Stimulated activated naive CD8-positive, alpha-beta T cell treated with anti-CD3 and anti-CD28 coated beads, Interleukin-15, Interleukin-2, amounts not matched to agents 100 ng/mL and 50 ng/mL, for 24 hours (primary cell): ENCODE data around the gene SLC13A3.
A peak's percentile ranks its signal among the peaks of the same experiment; 100 is the strongest.

Experiments
- H3K27ac Mint-ChIP-seq: one replicate; pipeline ENCODE4 v1.8.0; 2021; ENCODE audit warnings: mild to moderate bottlenecking, mixed read lengths
- H3K27me3 Mint-ChIP-seq: one replicate; pipeline ENCODE4 v1.8.0; 2021; ENCODE audit warnings: mixed read lengths
- H3K36me3 Mint-ChIP-seq: one replicate; pipeline ENCODE4 v1.8.0; 2021; ENCODE audit warnings: low read depth, mixed read lengths
- H3K4me1 Mint-ChIP-seq: one replicate; pipeline ENCODE4 v1.8.0; 2021; ENCODE audit warnings: low read depth, mixed read lengths
- H3K4me3 Mint-ChIP-seq: one replicate; pipeline ENCODE4 v1.8.0; 2021; ENCODE audit warnings: mild to moderate bottlenecking, mixed read lengths
- H3K9me3 Mint-ChIP-seq: one replicate; pipeline ENCODE4 v1.8.0; 2021; ENCODE audit warnings: mixed read lengths

Gene SLC13A3

GRCh38 chr20:46564241-46564957, 86.9 kb downstream of the SLC13A3 start:
- Mint-ChIP-seq H3K36me3 (no peaks in the 10 kb centered on the region), H3K4me1 (peaks cover 17% of the 10 kb centered on the region), H3K27me3 (peaks cover 10% of the 10 kb centered on the region), H3K4me3 (no peak overlapping the region), H3K27ac (no peak overlapping the region), H3K9me3 (no peaks in the 10 kb centered on the region)

DNA sequence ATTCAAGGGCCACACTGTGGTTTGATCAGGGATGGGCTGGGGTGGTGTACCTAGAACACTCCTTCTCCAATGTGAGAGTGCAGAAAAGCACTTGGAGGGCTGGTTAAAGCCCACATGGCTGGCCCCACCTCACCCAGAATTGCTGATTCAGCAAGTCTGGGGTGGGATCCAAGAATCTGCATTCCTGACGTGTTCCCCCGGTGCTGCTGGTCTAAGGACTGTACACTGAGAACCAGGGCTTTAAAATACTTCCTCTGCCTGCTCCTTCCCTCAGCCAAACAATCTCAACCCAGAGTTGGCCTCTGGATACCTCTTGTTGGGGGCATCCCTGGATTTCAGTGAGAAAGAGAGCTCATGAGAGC, 87.4 kb downstream of the SLC13A3 start:
- Mint-ChIP-seq H3K27ac (no peak overlapping the region), H3K9me3 (no peaks in the 10 kb centered on the region)

GRCh38 chr20:46563170-46563859, 87.9 kb downstream of the SLC13A3 start:
- H3K27me3 Mint-ChIP-seq: peaks cover 10% of the 10 kb centered on the region

More for the DNA sequence above, 87.4 kb downstream of the SLC13A3 start:
- peaks cover 22% of the 10 kb centered on the region for H3K4me1 Mint-ChIP-seq
- no peaks in the 10 kb centered on the region for H3K36me3 Mint-ChIP-seq
- H3K4me3 Mint-ChIP-seq: no peak overlapping the region
- H3K27me3 Mint-ChIP-seq: peaks cover 10% of the 10 kb centered on the region

DNA sequence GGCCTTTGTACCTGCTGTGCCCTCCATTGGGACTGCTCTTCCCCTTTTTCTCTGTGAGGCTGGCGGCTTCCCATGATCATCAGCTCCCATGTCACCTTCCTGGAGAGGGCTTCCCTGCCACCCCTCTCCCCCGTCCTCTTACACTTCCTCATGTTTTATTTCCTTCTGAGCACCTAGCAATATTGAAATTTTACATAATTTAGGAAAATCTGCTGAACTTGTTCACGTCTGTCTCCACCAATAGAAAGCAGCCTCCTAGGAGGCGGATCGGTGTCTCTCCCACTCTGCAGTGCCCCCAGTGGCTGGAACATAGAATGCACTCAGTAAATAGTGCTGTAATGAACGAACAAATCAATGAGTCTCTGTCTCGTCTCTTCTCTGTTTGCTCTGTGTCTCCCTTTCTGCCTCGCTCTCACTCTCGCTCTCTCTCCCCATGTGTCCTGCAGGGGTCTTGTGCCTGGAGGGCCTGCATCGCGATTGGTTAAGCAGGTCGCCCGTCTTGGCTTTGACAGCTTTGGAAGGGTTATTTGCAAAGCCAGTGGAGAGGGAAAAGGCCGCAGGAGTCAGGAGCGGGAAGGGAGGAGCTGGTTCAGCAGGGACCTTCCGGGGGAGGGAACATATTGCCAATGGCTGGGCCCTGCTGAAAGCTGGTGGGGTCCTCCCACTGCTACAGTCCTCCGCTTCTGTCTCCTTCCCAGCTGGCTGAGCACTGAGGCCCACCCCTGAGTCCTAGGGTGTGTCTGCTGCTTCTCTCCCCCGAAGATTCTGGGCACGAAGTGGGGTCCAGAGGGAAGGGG, 88.7 kb downstream of the SLC13A3 start:
- Mint-ChIP-seq H3K27ac (no peak overlapping the region), H3K27me3 (peaks cover 7% of the 10 kb centered on the region), H3K4me1 (peaks cover 35% of the 10 kb centered on the region), H3K36me3 (no peaks in the 10 kb centered on the region), H3K9me3 (no peaks in the 10 kb centered on the region), H3K4me3 (no peak overlapping the region)

More at GRCh38 chr20:46563170-46563859, 87.9 kb downstream of the SLC13A3 start:
- no peak overlapping the region for H3K4me3 Mint-ChIP-seq
- no peaks in the 10 kb centered on the region for H3K36me3 Mint-ChIP-seq
- no peak overlapping the region for H3K27ac Mint-ChIP-seq
- H3K4me1 Mint-ChIP-seq: peaks cover 28% of the 10 kb centered on the region
- H3K9me3 Mint-ChIP-seq: no peaks in the 10 kb centered on the region

DNA sequence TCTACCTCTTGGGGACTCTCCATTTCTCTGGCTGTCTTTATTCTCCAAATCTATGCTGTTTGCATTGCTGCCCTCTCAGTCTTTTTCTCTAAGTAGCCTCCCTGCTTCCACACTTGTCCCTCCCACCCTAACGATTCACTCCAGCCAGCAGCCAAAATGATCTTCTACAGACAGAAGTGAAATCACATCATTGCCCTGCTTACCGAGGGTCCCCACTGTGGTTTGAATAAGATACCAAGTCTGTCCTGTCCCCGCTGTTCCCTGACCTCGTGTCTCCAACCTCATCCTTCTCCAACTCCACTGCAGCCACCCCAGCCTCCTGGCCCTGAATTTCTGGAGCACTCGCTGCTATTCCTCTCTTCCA, 89.3 kb downstream of the SLC13A3 start:
- peaks cover 5% of the 10 kb centered on the region for H3K27me3 Mint-ChIP-seq
- no peak overlapping the region for H3K27ac Mint-ChIP-seq
- H3K4me1 Mint-ChIP-seq: peaks cover 41% of the 10 kb centered on the region
- H3K9me3 Mint-ChIP-seq: no peaks in the 10 kb centered on the region
- no peaks in the 10 kb centered on the region for H3K36me3 Mint-ChIP-seq
- no peak overlapping the region for H3K4me3 Mint-ChIP-seq

GRCh38 chr20:46559685-46560440, 91.4 kb downstream of the SLC13A3 start:
- Mint-ChIP-seq H3K4me1 (peaks cover 56% of the 10 kb centered on the region), H3K27me3 (no peaks in the 10 kb centered on the region), H3K4me3 (no peak overlapping the region)

DNA sequence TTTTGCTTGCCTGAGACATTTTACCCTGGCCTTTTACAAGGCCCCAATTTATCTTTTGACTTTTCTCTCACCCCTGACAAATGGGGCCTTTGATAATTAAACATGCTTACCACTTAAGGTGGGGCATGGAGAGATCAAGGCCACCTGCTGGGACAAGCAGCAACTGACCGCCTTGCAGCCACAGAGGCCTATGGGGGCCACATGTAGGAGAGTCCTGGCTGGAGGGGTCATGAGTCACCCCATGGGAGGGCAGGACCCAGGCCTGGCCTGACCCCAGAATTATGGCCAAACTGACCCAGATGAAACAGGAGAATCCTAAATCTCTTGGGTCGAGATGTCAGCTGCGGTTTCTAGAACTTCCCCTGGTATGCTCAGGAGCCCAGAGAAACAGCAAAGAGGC, 92.3 kb downstream of the SLC13A3 start:
- H3K27ac Mint-ChIP-seq: no peak overlapping the region
- H3K27me3 Mint-ChIP-seq: no peaks in the 10 kb centered on the region
- H3K4me1 Mint-ChIP-seq: peaks cover 65% of the 10 kb centered on the region
- H3K36me3 Mint-ChIP-seq: no peaks in the 10 kb centered on the region
- H3K9me3 Mint-ChIP-seq: no peaks in the 10 kb centered on the region
- H3K4me3 Mint-ChIP-seq: no peak overlapping the region

More at GRCh38 chr20:46559685-46560440, 91.4 kb downstream of the SLC13A3 start:
- Mint-ChIP-seq H3K9me3 (no peaks in the 10 kb centered on the region), H3K36me3 (no peaks in the 10 kb centered on the region), H3K27ac (peak overlapping the region; percentile 47)

DNA sequence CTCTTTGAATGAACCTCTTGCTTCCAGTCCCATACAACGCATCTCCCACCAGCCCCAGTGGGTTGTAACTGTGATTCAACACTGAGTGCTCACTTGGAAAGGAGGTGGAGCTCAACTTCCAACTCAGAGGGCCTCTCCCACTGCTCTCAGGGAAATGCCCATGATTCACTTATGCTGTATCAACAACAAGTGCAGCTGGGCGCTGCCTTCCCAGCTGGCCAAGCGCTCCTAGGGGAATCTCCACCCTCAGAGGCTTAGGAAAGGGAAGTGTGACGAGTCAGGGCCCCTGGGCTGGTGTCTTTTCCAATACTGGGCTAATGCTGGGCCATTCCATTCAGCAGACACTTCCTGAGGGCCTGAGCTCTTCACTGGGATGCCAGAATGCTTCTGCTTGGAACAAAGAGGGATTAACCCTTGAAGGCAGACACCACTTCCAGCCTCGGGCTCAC, 92.7 kb downstream of the SLC13A3 start:
- peaks cover 67% of the 10 kb centered on the region for H3K4me1 Mint-ChIP-seq
- peak overlapping the region; percentile 53 for H3K27ac Mint-ChIP-seq
- no peak overlapping the region for H3K4me3 Mint-ChIP-seq
- no peaks in the 10 kb centered on the region for H3K27me3 Mint-ChIP-seq
- no peaks in the 10 kb centered on the region for H3K9me3 Mint-ChIP-seq
- H3K36me3 Mint-ChIP-seq: no peaks in the 10 kb centered on the region

DNA sequence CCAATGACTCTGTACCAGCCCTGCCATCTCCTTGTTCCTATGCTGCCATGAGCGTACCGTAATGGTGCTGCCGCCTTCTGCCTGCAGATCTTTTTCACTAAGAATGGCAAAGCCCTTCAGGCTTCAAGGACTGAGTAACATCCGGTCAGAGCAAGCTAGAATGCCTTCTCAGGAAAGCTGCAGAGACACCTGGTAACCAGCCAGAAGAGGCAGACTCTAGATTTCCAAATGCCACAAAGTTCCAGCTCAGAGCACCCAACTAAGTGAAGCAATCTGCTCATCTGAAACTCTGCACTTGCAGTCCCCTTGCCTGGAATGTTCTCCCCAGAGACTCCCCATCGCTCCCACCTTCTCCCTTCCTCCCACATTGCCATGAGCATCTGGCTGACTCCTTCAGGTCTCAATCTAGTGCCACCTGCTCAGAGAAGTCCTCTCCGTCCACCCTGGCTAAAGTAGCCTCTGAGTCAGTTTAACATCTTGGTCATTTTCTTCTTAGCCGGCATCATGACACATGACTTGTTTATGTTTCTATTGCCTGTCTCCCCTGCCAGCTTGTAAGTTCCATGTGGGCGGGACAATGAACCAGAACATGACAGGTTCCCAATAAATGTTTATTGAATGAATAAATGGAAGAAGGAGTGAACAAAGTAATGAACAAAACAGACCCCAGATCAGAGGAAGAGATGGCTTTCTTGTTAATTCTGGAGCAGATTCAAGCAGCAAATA, 93.9 kb downstream of the SLC13A3 start:
- Mint-ChIP-seq H3K27me3 (no peaks in the 10 kb centered on the region), H3K4me3 (no peak overlapping the region), H3K4me1 (peaks cover 67% of the 10 kb centered on the region), H3K36me3 (no peaks in the 10 kb centered on the region), H3K27ac (no peak overlapping the region), H3K9me3 (no peaks in the 10 kb centered on the region)

DNA sequence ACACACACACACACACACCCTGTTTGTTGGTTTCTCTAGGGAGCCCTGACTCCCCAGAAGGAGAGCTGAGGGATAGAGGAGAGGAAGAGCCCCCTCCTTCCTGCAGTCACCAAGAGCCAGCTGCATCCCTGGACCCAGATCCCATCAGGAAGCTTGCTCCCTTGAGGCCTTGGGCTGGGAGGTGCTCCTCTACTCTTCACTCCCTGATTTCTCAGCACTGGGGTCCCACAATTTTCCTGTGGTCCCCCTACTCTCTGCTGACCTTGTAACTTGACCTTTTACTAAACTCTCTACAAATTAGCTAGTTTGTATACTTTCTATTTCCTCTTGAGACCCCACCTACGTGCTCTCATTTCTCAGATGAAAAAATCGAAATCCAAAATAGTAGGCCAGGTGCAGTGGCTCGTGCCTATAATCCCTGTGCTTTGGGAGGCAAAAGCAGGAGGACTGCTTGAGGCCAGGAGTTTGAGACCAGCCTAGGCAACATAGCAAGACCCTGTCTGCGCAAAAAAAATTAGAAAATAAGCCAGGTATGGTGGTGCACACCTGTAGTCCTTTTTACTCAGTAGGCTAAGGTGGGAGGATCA, 95.8 kb downstream of the SLC13A3 start:
- H3K27me3 Mint-ChIP-seq: no peaks in the 10 kb centered on the region
- no peaks in the 10 kb centered on the region for H3K36me3 Mint-ChIP-seq
- no peak overlapping the region for H3K27ac Mint-ChIP-seq
- no peaks in the 10 kb centered on the region for H3K9me3 Mint-ChIP-seq
- H3K4me1 Mint-ChIP-seq: peaks cover 59% of the 10 kb centered on the region
- no peak overlapping the region for H3K4me3 Mint-ChIP-seq

GRCh38 chr20:46554828-46555227, 96.4 kb downstream of the SLC13A3 start:
- no peaks in the 10 kb centered on the region for H3K27me3 Mint-ChIP-seq
- H3K27ac Mint-ChIP-seq: no peak overlapping the region
- H3K36me3 Mint-ChIP-seq: no peaks in the 10 kb centered on the region
- H3K4me1 Mint-ChIP-seq: peaks cover 53% of the 10 kb centered on the region
- H3K4me3 Mint-ChIP-seq: no peak overlapping the region
- no peaks in the 10 kb centered on the region for H3K9me3 Mint-ChIP-seq

- Mint-ChIP-seq H3K4me1 (peaks cover 46% of the 10 kb centered on the region), H3K27me3 (no peaks in the 10 kb centered on the region), H3K27ac (peak overlapping the region; percentile 36), H3K4me3 (no peak overlapping the region), H3K36me3 (no peaks in the 10 kb centered on the region), H3K9me3 (no peaks in the 10 kb centered on the region)
These were observed 97.3 kb downstream of the SLC13A3 start for GRCh38 chr20:46553926-46554325.

- peak overlapping the region; percentile 85 for H3K27ac Mint-ChIP-seq
- H3K27me3 Mint-ChIP-seq: no peaks in the 10 kb centered on the region
- H3K4me1 Mint-ChIP-seq: peaks cover 34% of the 10 kb centered on the region
- no peaks in the 10 kb centered on the region for H3K36me3 Mint-ChIP-seq
- H3K4me3 Mint-ChIP-seq: peak overlapping the region; percentile 72
- no peaks in the 10 kb centered on the region for H3K9me3 Mint-ChIP-seq
These were observed 98.5 kb downstream of the SLC13A3 start for GRCh38 chr20:46552460-46553420.
